GM12891 (cell line): ENCODE results near the gene MKI67.

Experiments used
- DNase-seq: peaks from one replicate; pipeline ENCODE4 v3.0.0; 2011; ENCODE audit warnings: low spot score; ENCODE audit not compliant: insufficient read length
- FAIRE-seq: peaks from 2 replicates; lab custom pipeline; 2011; peaks lifted over from hg19 to GRCh38; lab: Jason Lieb, UNC
- PAX5 ChIP-seq: IDR thresholded peaks from 2 replicates; pipeline ENCODE4 v1.6.1; 2011; ENCODE audit warnings: low read length, moderate library complexity, mild to moderate bottlenecking; ENCODE audit not compliant: insufficient read depth, severe bottlenecking
- POLR2A ChIP-seq: IDR thresholded peaks from 2 replicates; pipeline ENCODE4 v1.6.1; 2011; ENCODE audit warnings: low read depth, low read length, control low read depth
- POLR2AphosphoS5 ChIP-seq: IDR thresholded peaks from 2 replicates; pipeline ENCODE4 v1.6.1; 2011; ENCODE audit warnings: low read depth, low read length, control low read depth
- POU2F2 ChIP-seq: IDR thresholded peaks from 2 replicates; pipeline ENCODE4 v1.6.1; 2011; ENCODE audit warnings: low read depth, mild to moderate bottlenecking, control low read depth, low read length, moderate library complexity
- SPI1 ChIP-seq: IDR thresholded peaks from 2 replicates; pipeline ENCODE4 v1.6.1; 2011; ENCODE audit warnings: low read depth, low read length, control low read depth
- TAF1 ChIP-seq: IDR thresholded peaks from 2 replicates; pipeline ENCODE4 v1.6.1; 2011; ENCODE audit warnings: low read depth, low read length, control low read depth

MKI67 gene

DNA sequence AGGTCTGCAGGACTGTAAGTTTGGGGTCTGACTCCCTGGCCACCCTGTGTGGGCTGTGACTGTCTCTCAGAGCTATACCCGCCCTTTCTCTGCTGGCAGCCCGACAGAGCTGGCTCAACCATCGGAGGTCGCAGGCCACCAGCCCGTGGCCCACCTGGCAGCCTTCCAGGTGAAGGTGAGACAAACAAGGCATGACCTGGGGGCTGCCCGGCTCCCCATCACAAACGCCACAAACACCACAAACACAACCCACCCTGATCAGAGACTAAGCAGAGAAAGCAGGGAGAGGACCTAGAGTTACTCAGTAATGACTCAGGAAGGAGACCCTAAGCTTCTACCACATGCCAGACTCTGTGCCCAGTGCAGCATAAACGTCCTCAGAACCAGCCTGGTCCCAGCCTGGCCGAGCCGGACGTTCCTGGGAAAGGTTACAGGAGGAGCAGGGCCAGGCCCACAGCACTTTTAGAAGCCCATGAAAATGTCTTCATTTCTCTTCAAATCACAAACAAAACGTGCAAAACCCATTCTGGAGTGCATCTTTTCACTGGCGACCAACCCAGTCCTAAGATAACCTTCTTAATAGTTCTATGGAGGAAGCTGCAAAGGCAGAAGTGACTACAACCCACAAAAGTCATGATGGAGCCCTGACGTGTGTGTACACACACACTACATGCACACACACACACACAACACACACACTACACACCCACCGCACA is 66.8 kb downstream of the MKI67 start:
- FAIRE-seq (no peak), DNase-seq (no peak)
- no peak for TF ChIP-seq POLR2A
- no peak for TF ChIP-seq SPI1
- TF ChIP-seq PAX5 = no peak
- TF ChIP-seq POLR2AphosphoS5 = no peak
- no peak for TF ChIP-seq TAF1
- no peak for TF ChIP-seq POU2F2

DNA sequence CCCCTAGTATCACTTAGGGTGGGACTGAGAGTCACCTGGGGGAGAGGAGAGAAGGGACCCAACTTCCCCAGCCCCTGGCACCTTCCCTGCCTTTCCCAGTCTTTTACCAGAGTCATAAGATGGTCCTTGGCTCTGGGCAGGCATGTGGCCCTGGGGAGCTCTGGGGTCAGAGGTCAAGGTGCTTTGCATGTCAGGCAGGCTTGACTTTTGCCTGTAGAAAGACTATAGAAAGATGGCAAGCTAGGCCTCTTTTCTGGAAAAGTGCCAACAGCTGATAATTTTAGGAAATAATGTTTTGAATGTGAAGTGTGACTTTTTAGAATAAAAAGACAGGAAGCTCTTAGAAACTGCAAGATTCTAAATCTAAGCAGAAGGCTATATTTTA is 67.5 kb downstream of the MKI67 start:
- no peak for TF ChIP-seq POLR2A
- TF ChIP-seq POLR2AphosphoS5 = no peak
- TF ChIP-seq PAX5 = no peak
- no peak for TF ChIP-seq SPI1
- TF ChIP-seq POU2F2 = no peak
- TF ChIP-seq TAF1 = no peak
- no peak for FAIRE-seq
- DNase-seq = no peak

DNA sequence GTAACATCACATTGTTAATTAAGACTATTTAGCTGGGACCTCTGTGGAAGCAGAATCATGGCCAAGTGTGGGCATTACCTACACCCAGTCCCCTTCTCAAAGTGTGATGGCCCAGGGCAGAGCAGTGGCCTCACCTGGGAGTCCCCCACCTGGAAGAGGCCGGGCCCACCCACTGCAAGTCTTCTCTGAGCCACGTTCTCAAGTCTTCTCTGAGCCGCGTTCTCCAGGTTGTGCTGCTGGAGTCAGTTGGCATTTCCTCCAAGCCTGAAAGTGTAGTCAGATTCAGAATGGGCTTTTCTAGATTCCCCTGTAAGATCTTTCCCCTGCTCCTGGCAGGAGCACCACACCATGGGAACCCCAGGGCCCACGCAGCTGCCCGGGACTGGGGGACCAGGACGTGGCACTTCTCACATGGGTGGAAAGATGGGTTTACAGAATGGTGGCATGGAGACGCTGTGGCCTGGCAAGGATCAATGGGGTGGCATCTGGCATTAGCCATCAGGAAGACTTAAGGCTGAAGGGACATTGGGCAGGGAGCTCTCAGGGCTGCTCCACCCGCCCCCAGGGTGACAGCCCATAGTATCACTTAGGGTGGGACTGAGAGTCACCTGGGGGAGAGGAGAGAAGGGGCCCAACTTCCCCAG is 68.0 kb downstream of the MKI67 start:
- no peak for TF ChIP-seq TAF1
- TF ChIP-seq PAX5 = no peak
- TF ChIP-seq POLR2AphosphoS5 = no peak
- TF ChIP-seq POU2F2 = no peak
- no peak for TF ChIP-seq SPI1

DNA sequence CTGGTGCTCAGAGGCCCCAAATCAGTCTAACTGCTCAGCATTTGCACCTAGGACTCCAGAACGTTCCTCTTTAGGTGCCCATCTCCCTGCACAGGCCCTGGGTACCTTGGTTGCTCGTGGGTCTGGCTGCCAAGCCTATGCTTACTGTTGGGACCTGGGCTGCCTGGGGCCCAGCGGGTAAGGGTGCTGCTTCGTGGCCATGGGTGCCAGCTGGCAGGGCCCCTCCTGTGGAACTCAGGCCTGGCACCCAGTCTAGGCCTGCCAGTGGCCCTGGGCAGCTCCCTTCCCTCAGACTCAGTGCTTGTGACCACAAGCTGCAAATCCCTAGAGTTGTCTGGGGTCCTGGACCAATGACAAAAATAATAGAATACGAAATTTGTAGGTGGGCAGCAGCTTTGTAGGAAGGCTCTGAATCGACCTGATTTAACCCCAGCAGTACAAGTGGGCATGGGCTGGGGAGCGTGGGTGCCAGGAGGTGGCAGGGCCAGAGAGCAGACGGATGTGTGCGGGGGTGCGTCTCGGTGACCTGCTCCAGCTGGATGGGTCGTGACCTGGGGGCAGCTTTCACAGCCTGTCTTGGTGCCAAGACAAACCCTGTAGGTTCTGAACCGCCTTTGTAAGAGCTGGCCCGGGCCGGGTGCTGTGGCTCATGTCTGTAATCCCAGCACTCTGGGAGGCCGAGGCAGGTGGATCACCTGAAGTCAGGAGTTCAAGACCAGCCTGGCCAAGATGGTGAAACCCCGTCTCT is 69.7 kb downstream of the MKI67 start:
- DNase-seq (no peak), FAIRE-seq (no peak)
- no peak for TF ChIP-seq POU2F2
- TF ChIP-seq TAF1 = no peak
- TF ChIP-seq PAX5 = no peak
- TF ChIP-seq POLR2AphosphoS5 = no peak

More for the DNA sequence above, 68.0 kb downstream of the MKI67 start:
- FAIRE-seq (no peak), DNase-seq (no peak)

DNA sequence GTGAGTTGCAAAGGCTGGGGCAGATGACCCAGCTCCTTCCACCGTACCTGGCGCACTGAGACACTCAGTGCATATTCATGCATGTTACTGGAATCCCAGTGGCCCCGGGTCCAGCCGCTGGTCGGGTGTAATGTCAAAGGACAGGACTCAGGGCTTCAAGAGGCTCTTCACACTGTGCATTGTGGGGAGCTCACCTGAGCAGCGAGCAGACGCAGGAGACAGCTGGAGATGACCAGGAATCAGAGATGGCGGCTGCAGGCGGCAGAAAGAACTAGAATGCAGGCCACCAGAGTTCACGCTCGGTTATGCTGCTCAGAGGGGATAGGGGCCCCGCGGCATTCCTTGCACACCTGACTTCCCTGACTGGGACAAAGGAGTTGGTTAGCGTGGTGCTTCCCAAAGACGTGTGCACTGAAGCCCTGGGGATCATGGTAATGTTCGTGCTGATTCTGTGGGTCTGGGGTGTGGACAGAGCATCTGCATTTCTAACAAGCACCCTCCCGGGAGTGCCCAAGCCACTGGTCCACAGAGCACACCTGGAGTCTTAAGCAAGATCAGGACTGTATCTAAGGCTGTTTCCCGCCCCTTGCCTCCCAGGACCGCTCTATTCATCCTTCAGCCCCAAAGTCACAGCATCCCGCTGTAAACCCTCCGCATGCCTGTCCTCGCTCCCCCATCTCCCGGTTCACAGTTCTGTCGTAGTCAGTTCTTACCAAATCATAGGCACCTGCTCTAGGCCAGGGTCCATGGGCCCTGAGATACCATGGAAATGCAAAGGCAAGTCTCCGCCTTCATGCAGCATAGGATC is 71.0 kb downstream of the MKI67 start:
- DNase-seq (no peak), FAIRE-seq (no peak)
- TF ChIP-seq POU2F2 (no peak), SPI1 (no peak), POLR2A (no peak), PAX5 (no peak), POLR2AphosphoS5 (no peak), TAF1 (no peak)

DNA sequence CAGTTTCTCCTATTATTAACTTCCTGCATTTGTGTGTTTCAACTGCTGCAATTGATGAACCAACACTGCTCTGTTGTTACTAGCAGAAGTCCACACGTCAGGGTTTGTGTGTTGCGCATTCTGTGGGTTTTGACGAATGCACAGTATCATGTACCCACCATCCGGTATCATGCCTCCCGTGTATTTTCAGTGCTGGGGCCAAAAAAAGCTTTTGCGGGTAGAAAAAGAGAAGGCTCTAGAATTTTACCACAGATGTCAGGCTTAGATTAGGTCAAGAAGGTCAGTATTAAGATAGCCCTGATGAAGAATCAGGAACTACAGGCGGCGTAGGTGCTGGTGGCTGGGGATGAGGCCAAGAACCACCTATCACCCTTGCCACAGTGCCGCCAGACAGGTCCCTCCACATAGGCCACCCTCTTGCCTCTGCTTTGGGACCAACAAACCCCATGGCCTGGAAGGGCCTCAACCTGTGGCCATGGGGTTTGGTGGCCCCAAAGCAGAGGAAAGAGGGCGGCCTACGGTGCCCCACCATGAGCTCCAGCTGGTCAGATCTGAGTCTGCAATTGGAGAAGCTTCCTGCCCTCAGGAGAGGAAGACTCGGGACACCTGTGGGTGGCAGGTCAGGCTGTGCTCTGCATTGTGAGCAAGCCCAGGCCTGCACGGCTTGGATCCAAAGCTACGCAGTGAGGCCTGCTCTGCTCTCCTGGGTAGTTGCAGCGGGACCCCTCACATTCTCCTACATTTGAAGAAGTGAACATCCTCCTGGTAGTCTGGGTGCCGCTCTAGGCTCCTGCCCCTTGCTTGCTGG is 71.9 kb downstream of the MKI67 start:
- FAIRE-seq (no peak), DNase-seq (no peak)
- TF ChIP-seq SPI1 (no peak), POLR2AphosphoS5 (no peak), TAF1 (no peak)

DNA sequence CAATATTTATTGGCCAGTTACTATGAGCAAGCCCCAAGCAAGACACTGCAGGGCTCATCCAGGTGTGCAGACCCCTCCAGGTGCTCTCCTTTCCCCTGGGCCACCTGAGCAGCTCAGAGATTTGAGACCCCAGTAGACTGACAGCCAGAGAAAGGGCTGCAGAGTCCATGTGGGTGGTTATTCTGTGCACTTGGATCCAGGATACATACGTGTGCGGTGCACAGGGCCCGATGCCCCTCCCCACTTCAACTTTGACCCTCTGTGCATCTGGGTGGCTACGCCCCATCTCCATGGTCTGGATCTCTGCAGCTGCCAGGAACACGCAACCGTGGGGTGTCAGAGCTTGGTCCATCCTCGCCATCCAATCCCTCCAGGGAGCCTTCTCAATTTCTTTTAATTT is 72.9 kb downstream of the MKI67 start:
- FAIRE-seq (no peak), DNase-seq (no peak)
- TF ChIP-seq POLR2A (no peak), SPI1 (no peak), POLR2AphosphoS5 (no peak), PAX5 (no peak), POU2F2 (no peak), TAF1 (no peak)

DNA sequence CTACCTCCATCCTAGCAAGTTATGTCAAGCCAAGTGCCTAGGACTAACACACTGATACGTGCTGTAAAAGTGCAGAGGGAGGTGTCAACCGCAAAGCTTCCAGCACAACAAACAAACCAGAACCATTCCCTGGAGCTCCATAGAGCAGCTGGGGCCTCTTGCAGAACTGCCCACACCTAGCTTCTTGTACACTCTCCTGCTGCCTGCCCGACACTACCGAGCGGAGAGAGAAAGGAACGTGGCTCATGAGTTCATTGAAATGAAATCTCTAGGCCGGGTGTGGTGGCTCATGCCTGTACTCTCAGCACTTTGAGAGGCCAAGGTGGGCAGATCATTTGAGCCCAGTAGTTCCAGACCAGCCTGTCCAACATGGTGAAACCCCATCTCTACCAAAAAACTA is 73.5 kb downstream of the MKI67 start:
- DNase-seq = no peak
- no peak for TF ChIP-seq PAX5
- TF ChIP-seq SPI1 = no peak
- no peak for TF ChIP-seq POLR2A
- no peak for FAIRE-seq
